Activated T-cell treated with anti-CD3 and anti-CD28 coated beads for 1 hour (primary cell): ENCODE measurements around the gene VWA5B1.

Experiments used
- DNase-seq: peaks from one replicate; pipeline ENCODE4 v3.0.0-alpha.2; 2020; ENCODE audit warnings: low read depth

VWA5B1 gene

DNA sequence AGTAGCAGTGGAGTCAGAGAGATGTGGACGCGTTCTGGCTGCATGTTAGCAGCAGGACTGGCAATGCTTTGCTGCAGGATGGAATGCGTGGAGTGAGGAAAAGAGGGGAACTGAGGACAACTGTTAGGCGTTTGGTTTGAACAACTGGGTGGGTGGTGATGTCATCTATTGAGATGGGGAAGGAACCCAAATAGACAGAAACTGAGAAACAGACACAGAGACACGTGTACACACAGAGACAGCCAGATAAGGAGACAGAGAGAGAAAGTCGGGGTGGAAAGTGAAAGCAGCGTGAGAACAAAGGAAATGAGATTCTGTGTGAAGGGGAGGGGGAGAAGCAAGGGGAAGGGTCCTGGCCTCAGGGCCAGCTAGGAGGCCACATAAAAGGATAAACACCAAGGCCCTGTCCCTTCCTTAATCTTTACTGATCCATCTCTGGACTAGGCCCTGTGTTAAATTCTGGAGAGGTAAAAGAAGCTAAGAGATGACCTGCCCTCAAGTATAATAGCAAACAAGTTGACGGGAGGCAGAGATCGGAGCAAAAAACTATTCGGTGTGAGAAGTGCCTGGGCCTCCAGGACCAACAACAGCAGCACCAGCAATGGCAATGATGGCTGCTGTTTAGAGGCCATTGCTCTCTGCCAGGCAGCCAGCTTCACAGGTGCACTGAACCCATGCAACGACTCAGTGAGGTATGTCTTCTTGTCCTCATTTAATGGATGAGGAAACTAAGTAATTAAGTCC, 31.6 kb downstream of the VWA5B1 start:
- DNase-seq: no peak

DNA sequence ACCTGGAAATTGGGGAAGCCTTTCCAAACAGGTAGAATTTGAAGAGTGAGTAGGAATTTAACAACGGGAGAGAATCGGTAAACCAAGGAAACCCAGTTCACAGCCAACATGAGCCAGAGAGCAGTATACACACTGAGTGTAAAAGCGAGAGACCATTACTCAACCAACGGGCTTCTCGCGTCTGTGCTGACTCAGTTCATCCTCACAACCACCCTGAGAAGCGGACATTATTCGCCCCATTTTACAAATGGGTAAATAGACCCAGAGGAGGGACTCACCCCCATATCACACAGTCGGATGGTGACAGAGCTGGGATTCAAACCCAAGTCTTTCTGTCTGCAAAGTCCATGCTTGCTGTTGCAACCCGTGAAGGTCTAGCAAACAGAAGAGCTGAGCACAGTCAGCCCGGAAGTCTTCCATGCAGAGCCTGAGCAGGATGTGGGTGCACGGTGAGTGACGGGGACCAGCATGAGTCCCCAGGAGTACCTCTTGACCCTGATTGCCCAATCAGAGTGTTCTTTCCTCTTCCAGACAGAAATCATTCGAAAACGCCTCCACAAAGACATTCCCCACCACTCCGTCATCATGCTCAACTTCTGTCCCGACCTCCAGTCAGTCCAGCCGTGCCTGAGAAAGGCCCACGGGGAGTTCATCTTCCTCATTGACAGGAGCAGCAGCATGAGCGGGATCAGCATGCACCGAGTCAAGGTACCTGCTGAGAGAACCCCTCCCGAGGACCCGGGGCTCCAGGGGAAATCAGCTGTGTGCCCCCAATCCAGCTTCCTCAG, 32.3 kb downstream of the VWA5B1 start:
- peak; percentile 19 for DNase-seq

GRCh38 chr1:20323613-20323920, 32.9 kb downstream of the VWA5B1 start:
- no peak for DNase-seq

GRCh38 chr1:20324704-20325406, 34.2 kb downstream of the VWA5B1 start:
- DNase-seq: no peak

DNA sequence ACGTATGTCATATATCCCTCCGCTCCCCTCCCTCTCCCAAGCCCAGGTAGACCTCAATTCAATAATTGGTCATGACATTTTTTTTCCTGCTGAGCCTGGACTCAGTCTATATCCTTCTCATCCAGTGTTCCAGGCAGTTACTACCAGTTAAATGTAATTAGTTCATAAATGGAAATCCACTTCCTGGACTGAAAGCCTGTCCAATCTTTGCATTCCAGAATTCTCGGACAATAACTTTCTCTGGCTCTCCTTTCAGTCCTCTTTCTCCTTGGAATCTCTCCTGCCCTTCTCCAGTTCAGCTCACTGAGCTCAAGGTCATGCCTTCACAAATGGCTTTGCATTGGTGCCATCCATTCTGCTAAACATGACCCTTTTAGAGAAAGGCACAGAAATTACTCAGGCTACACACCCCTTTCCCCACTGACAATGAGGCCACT, 34.8 kb downstream of the VWA5B1 start:
- DNase-seq: no peak

- DNase-seq: no peak
Measured at GRCh38 chr1:20325844-20326420, 35.3 kb downstream of the VWA5B1 start.

GRCh38 chr1:20327467-20327866, 36.8 kb downstream of the VWA5B1 start:
- DNase-seq: no peak

DNA sequence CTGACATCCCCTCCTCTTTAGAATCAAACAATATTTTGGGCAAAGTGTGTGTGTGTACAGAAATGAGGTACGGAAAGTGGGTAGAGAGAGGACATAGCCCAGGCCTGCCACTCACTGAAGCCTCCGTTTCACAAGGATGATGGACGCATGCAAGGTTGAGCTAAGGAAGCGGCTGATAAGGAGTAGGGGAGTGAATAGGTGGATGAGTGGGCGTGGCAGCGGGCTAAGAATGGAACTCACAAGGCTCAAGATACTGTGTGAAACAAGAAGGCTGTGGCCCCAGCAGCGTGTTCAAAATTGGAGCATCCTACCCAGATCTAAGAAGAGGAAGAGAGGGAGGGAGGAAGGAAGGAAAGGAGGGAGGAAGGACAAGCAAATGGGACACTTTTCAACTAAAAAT, 37.5 kb downstream of the VWA5B1 start:
- DNase-seq: no peak

GRCh38 chr1:20329793-20330542, 39.3 kb downstream of the VWA5B1 start:
- no peak for DNase-seq

- DNase-seq: no peak
Measured at GRCh38 chr1:20334103-20334502, 43.4 kb downstream of the VWA5B1 start.

- no peak for DNase-seq
Measured at GRCh38 chr1:20336105-20336605, 45.5 kb downstream of the VWA5B1 start.

DNA sequence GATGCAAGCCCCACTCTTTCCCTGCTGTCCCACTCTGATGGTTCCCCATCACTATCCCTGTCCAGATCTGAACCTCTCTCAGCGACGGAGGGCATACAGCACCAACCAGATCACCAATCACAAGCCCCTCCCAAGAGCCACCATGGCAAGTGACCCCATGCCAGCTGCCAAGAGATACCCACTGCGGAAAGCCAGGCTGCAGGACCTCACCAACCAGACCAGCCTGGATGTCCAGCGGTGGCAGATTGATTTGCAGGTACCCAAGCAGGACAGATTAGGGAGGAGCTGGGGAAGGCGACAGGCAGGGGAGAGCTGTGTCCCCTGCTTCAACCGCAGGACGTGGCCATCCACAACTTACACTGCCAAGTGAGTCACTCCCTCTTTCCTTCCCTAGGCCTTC, 46.9 kb downstream of the VWA5B1 start:
- DNase-seq: no peak

DNA sequence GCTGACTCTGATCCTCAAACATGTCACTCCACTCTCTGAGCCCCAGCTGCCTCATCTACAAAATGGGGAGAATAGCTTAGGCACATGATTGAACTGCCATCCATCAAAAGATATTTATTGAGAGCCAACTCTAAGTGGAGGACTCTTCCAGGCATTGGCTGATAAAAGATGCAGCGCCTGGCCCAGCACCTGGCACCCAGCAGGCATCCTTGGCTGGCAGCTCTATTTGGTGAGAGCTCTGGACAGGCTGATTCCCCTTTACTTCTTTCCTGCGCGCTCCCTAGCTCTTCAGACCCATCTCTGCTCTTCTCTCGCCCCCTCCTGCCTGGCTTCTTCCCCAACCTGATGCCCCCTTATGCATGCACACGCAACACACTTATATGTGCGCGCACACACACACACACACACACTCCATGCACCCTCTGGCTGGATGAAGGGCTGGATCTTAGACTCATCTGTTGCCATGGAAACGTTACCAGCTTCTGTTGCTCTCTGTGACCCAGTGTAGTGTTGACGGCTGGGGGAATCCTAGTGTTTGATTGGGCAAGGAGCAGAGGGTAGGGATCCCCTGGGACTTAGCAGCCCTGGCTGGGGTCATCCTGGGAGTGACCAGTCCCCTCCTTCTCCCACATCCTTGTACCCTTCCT, 49.3 kb downstream of the VWA5B1 start:
- no peak for DNase-seq

- no peak for DNase-seq
Measured at GRCh38 chr1:20342294-20343148, 51.8 kb downstream of the VWA5B1 start.

DNA sequence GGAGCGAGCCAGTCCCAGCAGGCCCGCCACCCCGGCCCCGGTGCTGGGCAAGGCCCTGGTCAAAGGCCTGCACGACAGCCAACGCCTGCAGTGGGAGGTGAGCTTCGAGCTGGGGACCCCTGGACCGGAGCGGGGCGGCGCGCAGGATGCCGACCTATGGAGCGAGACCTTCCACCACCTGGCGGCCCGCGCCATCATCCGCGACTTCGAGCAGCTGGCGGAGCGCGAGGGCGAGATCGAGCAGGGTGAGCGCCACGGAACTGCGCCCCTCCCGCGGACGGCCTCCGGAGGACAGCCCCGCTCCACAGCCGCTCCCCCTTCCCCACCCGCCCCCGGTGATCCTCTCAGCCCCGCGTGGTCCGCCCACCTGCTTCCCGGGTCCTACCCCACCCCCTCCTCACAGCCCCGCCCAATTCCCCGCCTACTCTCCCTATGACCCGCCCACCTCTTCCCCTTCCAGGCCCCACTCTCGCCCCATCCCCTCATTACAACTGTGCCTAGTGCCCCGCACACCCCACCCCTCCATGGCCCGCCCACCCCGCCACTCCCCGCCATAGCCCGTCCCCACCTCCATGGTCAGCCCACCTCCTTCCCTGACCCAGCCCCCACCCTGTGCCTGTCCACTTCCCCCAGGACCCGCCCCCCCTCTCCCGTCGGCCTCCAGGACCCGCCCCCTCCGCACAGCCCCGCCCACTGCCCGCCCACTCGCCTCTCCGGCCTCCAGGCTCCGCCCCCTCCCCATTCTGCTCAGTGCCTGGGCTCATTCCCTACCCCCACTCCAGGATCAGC, 52.7 kb downstream of the VWA5B1 start:
- DNase-seq: peak; percentile 28

DNA sequence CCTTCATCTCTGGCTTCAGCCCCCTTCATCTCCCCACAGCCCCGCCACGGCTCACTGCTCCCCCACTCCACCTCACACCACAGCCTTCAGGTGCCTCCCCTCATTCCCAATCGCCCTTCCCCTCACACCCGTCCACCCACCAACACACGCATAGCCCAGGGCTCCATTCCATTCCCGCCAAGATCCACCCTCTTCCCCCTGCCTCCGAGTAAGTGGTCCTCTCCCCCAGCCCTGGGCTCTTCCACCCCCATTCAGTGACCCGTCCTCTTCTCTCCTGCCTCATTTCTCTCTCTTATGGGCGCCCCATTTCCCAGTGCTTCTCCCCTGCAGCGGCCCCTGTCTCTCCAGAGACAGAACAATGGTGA, 53.2 kb downstream of the VWA5B1 start:
- no peak for DNase-seq

- DNase-seq: no peak
Measured at GRCh38 chr1:20344738-20345137, 54.1 kb downstream of the VWA5B1 start.

GRCh38 chr1:20345419-20345818, 54.7 kb downstream of the VWA5B1 start:
- no peak for DNase-seq

DNA sequence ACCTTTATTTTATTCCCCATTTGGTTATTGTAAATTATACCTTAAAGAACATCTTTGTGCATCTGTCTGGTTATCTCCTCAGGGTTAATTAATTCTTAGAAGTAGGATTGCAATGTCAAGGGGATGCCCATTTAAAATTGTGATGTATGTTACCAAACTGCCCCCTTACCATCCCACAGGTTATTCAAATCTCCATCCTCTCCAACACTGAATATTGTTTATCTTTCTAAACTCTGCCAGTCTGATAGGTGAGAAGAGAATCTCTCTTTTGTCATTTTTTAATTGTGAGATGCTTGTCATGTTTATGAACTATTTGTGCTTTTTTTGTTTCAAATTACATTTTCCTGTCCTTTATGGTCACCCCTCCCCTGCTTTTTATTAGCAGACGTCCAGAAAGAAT, 55.8 kb downstream of the VWA5B1 start:
- no peak for DNase-seq

DNA sequence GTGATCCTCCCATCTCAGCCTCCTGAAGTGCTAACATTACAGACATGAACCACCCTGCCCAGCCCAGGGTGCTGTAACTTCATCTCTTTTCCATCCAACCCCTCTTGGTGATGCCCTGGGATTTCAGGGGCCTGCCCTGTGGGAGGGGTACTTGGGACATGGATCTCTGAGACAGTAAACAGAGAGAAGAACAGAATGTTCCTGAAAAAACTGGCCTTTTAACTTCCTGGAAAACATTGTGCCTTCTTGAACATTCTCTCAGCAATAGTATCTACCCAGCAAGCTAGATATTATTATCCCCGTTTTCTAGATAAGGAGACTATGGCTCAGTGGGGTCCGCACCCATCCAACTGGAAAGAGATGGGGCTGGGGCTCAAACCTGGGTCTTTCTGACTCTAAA, 57.0 kb downstream of the VWA5B1 start:
- DNase-seq: no peak
